Kidney epithelial cell (primary cell): Measurements from ENCODE around the gene LILRA6. TPM values are rescaled to one million over a fixed set of nuclear protein-coding genes. Genes with fewer than 3 reads are reported as not detected.
A peak's percentile ranks its signal among the peaks of the same experiment; 100 is the strongest.

Experiments
- DNase-seq: peaks from one replicate; pipeline ENCODE4 v3.0.0-alpha.2; 2010; ENCODE audit warnings: low read depth
- H3K27me3 ChIP-seq: 2 replicates; pipeline ENCODE4 v1.6.0; 2011; ENCODE audit warnings: low read length; ENCODE audit not compliant: control insufficient read depth, insufficient read depth
- H3K36me3 ChIP-seq: 2 replicates; pipeline ENCODE4 v1.5.1; 2011; ENCODE audit warnings: low read length; ENCODE audit not compliant: control insufficient read depth, insufficient read depth
- H3K4me3 ChIP-seq: 2 replicates; pipeline ENCODE4 v1.5.1; 2011; ENCODE audit warnings: low read depth, mild to moderate bottlenecking, control low read depth, low read length
- total RNA-seq: library from RNA; depleted of rRNA; stranded (reverse); fragments of >200 nt; gene quantifications from 2 replicates; pipeline ENCODE4 v1.2.3, GENCODE V29; 2015
- TF ChIP-seq, protein P1 (sequence below): IDR thresholded peaks from 2 replicates; pipeline ENCODE4 v1.5.1; 2011; ENCODE audit warnings: mild to moderate bottlenecking, moderate library complexity, low read length, control low read depth, inconsistent platforms; ENCODE audit not compliant: insufficient read depth, poor library complexity, severe bottlenecking

The LILRA6 gene
- total RNA-seq, 1 donor from 2014 or later: not detected

DNA sequence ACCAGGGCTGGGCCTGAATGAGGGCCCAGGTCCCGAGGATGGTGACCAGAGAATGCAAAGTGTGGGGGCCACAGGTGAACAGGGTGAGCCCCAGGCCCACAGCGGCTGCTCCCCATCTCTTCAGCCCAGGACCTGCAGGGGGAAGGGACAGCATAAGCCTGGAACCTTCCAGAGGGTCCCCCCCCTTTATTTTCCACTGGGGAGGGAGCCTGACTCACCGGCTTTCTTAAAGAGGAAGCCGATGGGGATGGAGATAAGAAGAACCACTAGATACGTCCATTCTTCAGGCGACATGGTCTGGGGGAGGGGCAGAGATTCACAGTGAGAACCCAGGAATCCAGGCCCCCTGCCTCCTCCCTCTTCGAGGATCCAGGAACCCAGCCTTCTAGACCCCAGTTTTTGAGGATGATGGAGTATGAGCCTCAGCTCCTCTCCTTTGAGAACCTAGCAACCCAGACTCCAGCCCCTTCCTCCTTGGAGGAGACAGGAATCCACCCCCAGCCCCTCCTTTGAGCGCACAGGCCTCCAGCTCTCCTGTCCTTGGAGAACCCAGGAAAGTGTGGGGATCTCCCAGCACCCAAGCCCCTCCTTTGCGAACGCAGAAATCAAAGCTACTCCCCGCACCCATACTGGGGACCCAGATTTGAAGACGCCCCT, 54.2 kb downstream of the LILRA6 start:
- Histone ChIP-seq H3K36me3 (peaks cover 2% of the 10 kb centered on the region), H3K4me3 (peak overlapping the region; percentile 77), H3K27me3 (no peaks in the 10 kb centered on the region)
- DNase-seq: no peak
- TF ChIP-seq, protein P1, sequence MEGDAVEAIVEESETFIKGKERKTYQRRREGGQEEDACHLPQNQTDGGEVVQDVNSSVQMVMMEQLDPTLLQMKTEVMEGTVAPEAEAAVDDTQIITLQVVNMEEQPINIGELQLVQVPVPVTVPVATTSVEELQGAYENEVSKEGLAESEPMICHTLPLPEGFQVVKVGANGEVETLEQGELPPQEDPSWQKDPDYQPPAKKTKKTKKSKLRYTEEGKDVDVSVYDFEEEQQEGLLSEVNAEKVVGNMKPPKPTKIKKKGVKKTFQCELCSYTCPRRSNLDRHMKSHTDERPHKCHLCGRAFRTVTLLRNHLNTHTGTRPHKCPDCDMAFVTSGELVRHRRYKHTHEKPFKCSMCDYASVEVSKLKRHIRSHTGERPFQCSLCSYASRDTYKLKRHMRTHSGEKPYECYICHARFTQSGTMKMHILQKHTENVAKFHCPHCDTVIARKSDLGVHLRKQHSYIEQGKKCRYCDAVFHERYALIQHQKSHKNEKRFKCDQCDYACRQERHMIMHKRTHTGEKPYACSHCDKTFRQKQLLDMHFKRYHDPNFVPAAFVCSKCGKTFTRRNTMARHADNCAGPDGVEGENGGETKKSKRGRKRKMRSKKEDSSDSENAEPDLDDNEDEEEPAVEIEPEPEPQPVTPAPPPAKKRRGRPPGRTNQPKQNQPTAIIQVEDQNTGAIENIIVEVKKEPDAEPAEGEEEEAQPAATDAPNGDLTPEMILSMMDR: no peak

DNA sequence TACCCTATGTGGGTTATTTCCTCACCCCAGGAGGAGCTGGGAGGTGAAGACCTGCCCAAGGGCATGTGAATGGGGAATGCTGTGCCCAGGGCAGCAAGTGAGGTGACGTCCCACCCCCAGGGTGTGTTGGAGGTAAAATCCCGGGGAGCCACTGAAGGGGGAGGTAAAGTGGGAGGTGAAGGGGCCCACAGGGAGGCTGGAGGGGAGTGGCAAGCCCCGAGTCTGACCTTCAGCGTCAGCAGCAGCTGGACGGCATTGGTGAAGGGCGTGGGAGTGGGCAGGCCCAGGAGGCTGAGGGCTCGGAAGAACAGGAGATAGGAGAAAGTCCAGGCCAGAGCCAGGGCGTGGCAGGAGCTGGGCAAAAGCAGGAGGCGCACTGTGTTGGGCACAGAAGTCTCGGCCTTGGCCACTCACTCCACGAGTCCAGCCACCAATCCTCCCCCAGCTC, 55.6 kb downstream of the LILRA6 start:
- TF ChIP-seq, protein P1: no peak
- peaks cover 2% of the 10 kb centered on the region for H3K36me3 ChIP-seq

More for the DNA sequence above, 55.6 kb downstream of the LILRA6 start:
- no peaks in the 10 kb centered on the region for H3K27me3 ChIP-seq
- no peak for DNase-seq
- H3K4me3 ChIP-seq: no peak overlapping the region

Other genes with a start within 250 kb of the LILRA6 start
- gene VSTM1, start 178.9 kb downstream of the LILRA6 start, total RNA-seq: not detected in 2 replicates
- gene TARM1, start 161.4 kb downstream of the LILRA6 start, total RNA-seq: not detected in 2 replicates
- gene OSCAR, start 142.0 kb downstream of the LILRA6 start, total RNA-seq: 22.9 and 24.4 TPM in 2 replicates
- gene NDUFA3, start 139.9 kb downstream of the LILRA6 start, total RNA-seq: 31.8 and 39.4 TPM in 2 replicates
- 28.2 and 31.0 TPM in 2 replicates for gene TFPT, start 127.1 kb downstream of the LILRA6 start, total RNA-seq
- 56.8 and 68.3 TPM in 2 replicates for gene PRPF31, start 127.0 kb downstream of the LILRA6 start, total RNA-seq
- 17.2 and 20.7 TPM in 2 replicates for gene CNOT3, start 105.0 kb downstream of the LILRA6 start, total RNA-seq
- gene LENG1, start 83.1 kb downstream of the LILRA6 start, total RNA-seq: 7.5 and 11.9 TPM in 2 replicates
- 22.0 and 33.9 TPM in 2 replicates for gene TMC4, start 69.6 kb downstream of the LILRA6 start, total RNA-seq
- 107 and 111 TPM in 2 replicates for gene MBOAT7, start 53.2 kb downstream of the LILRA6 start, total RNA-seq
- gene TSEN34, start 51.5 kb downstream of the LILRA6 start, total RNA-seq: 108 and 146 TPM in 2 replicates
- gene RPS9, start 41.9 kb downstream of the LILRA6 start, total RNA-seq: 2,500 and 2,976 TPM in 2 replicates
- 0.50 TPM in 1 of 2 replicates, not detected in the other for gene LILRB3, start 19.8 kb downstream of the LILRA6 start, total RNA-seq
- 0.04 TPM in 1 of 2 replicates, not detected in the other for gene LILRB5, start 14.5 kb upstream of the LILRA6 start, total RNA-seq
- gene LILRB2, start 38.3 kb upstream of the LILRA6 start, total RNA-seq: not detected in 2 replicates
- 1.9 TPM in 1 of 2 replicates, not detected in the other for gene LILRA5, start 70.4 kb upstream of the LILRA6 start, total RNA-seq
- not detected in 2 replicates for gene LILRA4, start 96.4 kb upstream of the LILRA6 start, total RNA-seq
- 1.0 TPM in 1 of 2 replicates, not detected in the other for gene LAIR1, start 122.1 kb upstream of the LILRA6 start, total RNA-seq
- not detected in 2 replicates for gene TTYH1, start 172.7 kb upstream of the LILRA6 start, total RNA-seq
- gene LENG8, start 206.4 kb upstream of the LILRA6 start, total RNA-seq: 61.3 and 62.8 TPM in 2 replicates
- 0.75 and 3.6 TPM in 2 replicates for gene LENG9, start 221.0 kb upstream of the LILRA6 start, total RNA-seq
- 21.4 and 24.4 TPM in 2 replicates for gene CDC42EP5, start 230.5 kb upstream of the LILRA6 start, total RNA-seq